Stimulated activated naive CD4-positive, alpha-beta T cell (primary cell): ENCODE measurements around the gene PRDM12.

Experiments used
- DNase-seq, 6 experiments: peaks; one replicate each; lab custom pipeline; 2025; lab: John Stamatoyannopoulos, UW

The PRDM12 gene

DNA sequence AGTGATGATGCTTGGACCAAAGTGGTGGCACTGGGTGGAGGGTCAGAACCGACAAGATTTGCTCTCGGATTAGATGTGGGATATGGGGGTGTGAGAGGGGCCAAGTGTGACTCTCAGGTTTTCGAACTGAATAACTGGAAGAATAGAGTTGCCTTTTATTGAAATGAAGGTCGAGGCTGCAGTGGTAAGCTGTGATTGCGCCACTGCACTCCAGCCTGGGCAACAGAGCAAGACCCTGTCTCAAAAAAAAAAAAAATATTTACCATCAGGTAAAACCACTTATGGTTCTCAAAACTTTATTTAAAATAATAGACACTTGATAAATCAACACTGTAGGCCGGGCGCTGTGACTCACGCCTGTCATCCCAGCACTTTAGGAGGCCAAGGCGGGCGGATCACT lies 56.4 kb downstream of the PRDM12 start:
- DNase-seq = no peak

DNA sequence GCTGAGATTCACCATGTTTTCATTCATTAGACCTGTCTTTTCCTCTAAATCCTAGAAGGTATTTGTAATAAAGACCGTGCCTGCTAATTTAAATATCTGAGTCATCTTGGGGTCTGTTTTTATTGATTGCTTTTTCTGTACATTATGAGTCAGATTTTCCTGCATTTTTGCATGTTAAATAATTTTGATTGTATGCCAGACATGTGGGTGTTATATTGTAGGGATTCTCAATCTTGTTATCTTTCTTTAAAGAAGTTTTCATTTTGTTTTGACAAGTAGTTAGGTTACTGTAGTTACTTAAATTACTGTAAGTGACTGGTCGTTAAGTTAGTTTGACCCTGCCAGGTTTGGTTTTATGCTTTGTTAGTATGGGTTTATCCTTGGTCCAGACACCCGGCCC lies 64.3 kb downstream of the PRDM12 start:
- no peak for DNase-seq

DNA sequence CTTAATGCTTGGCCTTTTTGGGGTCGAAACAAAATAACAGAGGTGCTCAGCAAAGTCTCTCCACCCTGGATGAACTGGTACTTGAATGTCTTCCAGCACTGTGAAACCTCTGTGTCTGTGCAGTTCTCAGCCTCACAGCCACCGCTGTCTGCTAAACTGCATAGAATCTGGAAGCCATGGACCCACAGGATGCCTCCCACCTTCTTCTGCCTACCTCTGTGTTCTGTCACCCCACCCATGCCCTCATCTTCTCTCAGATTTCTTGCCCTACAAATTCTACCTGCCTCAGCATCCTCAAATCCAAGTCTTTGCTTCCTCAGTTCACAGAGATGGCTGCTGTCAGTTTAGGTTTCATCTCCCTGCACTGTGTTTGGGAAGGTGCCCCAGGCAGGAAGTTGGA lies 64.8 kb downstream of the PRDM12 start:
- no peak for DNase-seq

DNA sequence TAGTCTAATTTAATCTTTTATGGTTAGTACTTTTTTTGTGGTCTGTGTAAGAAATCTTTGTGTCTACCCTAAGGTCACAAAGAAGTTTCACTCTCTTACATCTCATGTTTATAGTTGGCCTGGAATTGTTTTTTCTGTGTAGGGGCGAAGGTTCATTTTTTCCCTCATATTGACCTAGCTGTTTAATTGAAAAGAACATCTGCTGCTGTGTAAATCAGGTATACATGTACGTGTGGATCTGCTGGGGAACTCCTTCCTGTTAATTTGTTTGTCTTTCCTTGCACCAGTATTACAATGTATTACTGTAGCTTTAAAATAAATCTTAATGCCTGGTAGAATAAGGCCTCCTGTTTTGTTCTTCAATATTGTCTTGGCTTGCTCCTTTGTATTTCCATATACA lies 67.0 kb downstream of the PRDM12 start:
- DNase-seq = no peak

DNA sequence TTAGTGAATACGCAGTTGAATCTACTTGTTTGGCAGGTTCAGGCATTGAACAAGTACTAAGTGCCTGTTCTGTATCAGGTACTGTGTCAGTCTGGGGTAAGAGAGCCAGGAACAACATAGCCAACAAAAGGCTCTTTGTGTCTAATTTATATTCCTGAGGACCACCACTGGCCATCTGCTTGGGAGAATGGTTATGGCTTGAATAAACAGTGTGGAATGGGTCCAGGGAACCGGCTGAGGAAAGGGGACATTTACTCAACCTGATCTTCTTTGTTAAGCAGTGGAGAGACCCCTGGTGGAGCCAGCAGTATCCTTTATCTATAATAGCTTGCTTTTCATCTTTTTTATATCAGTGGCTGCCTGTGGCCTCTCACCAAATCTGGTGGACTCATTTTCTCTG lies 67.7 kb downstream of the PRDM12 start:
- DNase-seq = peak in 1 of 6 experiments; percentile 3
